Activated naive CD4-positive, alpha-beta T cell treated with anti-CD3 and anti-CD28 coated beads for 36 hours (primary cell): Measurements from ENCODE around the gene HSD17B7. TPM values are rescaled to one million over a fixed set of nuclear protein-coding genes. Genes with fewer than 3 reads are reported as not detected.

Experiments used
- CTCF ChIA-PET: fragments of 350-600 bp; sonication (Branson Sonifier 250); formaldehyde crosslinking; loops from one replicate; lab custom pipeline; 2021; ENCODE audit warnings: antibody characterized with exemption; lab: Charles Lee
- DNase-seq: peaks from one replicate; pipeline ENCODE4 v3.0.0-alpha.2; 2020
- H3K27ac Mint-ChIP-seq: one replicate; pipeline ENCODE4 v1.8.0; 2021; ENCODE audit warnings: mild to moderate bottlenecking, mixed read lengths
- H3K27me3 Mint-ChIP-seq: one replicate; pipeline ENCODE4 v1.8.0; 2021; ENCODE audit warnings: low read depth, mixed read lengths
- H3K36me3 Mint-ChIP-seq: one replicate; pipeline ENCODE4 v1.8.0; 2021; ENCODE audit warnings: low read depth, mixed read lengths
- H3K4me1 Mint-ChIP-seq: one replicate; pipeline ENCODE4 v1.8.0; 2021; ENCODE audit warnings: low read depth, mixed read lengths
- H3K4me3 Mint-ChIP-seq: one replicate; pipeline ENCODE4 v1.8.0; 2021; ENCODE audit warnings: mild to moderate bottlenecking, moderate library complexity, mixed read lengths
- H3K9me3 Mint-ChIP-seq: one replicate; pipeline ENCODE4 v1.8.0; 2021; ENCODE audit warnings: mixed read lengths
- intact Hi-C: fragments of 100-400 bp; cut with micrococcal nuclease; formaldehyde crosslinking; loops from one replicate; pipeline ENCODE4 v1.15.1; 2023
- total RNA-seq, 2 experiments: library from RNA; stranded (reverse); gene quantifications; one replicate each; pipeline ENCODE4 v1.2.3, GENCODE V29; 2021

The HSD17B7 gene
- total RNA-seq, 2 experiments from 2014 or later = 32.7 to 38.7 TPM

- Mint-ChIP-seq H3K27me3 (no peaks in the 10 kb centered on the region), H3K9me3 (no peaks in the 10 kb centered on the region), H3K27ac (no peak overlapping the region), H3K4me3 (no peak overlapping the region), H3K36me3 (no peaks in the 10 kb centered on the region), H3K4me1 (no peaks in the 10 kb centered on the region)
- peak; percentile 89 for DNase-seq
- CTCF ChIA-PET = interaction anchor here (0.6 to 1.9 kb wide), 15 partner anchors 10 to 1462 kb away, joined by 3 to 11 read pairs (median 3); no protein-coding TSS in a partner anchor
- intact Hi-C loops = loop anchor here (1.0 to 10.0 kb wide), 2 partner anchors 327 to 1937 kb away; no protein-coding TSS in a partner anchor
Observed at GRCh38 chr1:162847839-162848453, 57.4 kb downstream of the HSD17B7 start.

- no peaks in the 10 kb centered on the region for H3K4me1 Mint-ChIP-seq
- no peaks in the 10 kb centered on the region for H3K27me3 Mint-ChIP-seq
- intact Hi-C loops = loop anchor here (5.0 to 10.0 kb wide), 2 partner anchors 513 to 1935 kb away; no protein-coding TSS in a partner anchor
- DNase-seq = no peak
- H3K9me3 Mint-ChIP-seq = no peaks in the 10 kb centered on the region
- no peaks in the 10 kb centered on the region for H3K36me3 Mint-ChIP-seq
- no peak overlapping the region for H3K4me3 Mint-ChIP-seq
- CTCF ChIA-PET = interaction anchor here (0.6 to 1.9 kb wide), 7 partner anchors 10 to 467 kb away, joined by 3 to 11 read pairs (median 3); partner anchors contain the start of gene CCDC190
- H3K27ac Mint-ChIP-seq = no peak overlapping the region
Observed at GRCh38 chr1:162849711-162850110, 59.2 kb downstream of the HSD17B7 start.

DNA sequence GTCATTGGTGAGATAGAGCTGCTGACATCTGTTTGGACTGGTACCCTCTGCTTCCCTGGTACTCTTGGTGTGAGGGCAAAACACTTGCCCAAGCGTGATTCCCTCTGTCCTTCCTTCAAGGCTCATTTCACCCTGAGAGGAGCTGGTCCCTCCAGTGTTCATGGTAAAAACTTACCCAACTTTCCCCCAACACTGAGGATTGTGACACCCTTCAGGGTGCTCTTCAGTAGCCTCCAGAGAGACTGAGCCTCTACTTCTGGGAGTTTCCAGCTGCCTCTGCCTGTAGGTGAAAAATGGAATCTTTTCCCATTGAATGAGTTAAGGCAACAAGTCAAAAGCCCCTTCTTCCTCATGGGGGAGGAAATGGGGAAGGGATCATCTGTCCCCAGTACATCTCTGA is 60.8 kb downstream of the HSD17B7 start:
- Mint-ChIP-seq H3K4me1 (no peaks in the 10 kb centered on the region), H3K27me3 (no peaks in the 10 kb centered on the region), H3K36me3 (no peaks in the 10 kb centered on the region), H3K4me3 (no peak overlapping the region), H3K27ac (no peak overlapping the region), H3K9me3 (no peaks in the 10 kb centered on the region)
- DNase-seq = no peak
- CTCF ChIA-PET = interaction anchor here (1.3 kb wide), 1 partner anchor 464 kb away, joined by 3 read pairs; no protein-coding TSS in a partner anchor
- intact Hi-C loops = loop anchor here (5.0 kb wide), 1 partner anchor 511 kb away; no protein-coding TSS in a partner anchor

DNA sequence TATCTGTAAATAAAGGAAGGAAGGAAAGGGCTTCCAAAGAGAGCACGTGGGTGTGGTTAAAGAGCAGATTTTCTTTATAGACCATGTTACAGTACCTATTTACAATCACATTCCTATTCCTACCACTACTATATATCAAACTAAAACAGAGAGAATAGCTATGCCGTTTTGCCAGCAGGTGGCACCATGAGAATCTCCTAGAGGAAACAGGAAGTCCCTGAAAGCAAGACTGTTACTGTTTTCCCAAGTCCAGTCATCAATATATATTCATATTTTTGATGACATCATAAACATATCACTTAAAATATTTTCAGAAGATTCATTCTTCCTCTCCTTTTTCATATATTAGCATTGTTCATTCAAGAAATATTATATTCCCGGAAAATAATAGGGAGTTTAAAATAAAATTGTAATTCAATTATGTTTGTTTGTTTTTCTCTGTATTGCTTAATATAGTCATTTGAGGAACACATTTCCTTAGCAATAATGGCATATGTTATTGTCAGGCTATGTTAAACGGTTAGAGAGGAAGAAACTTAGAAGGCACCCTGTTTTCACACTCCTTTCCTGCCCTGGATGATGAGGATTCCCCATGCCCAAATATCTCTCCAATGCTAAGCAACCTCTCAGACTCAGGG is 63.9 kb downstream of the HSD17B7 start:
- CTCF ChIA-PET = interaction anchor here (0.6 to 2.2 kb wide), 15 partner anchors 8 to 466 kb away, joined by 3 to 23 read pairs (median 4); no protein-coding TSS in a partner anchor
- no peaks in the 10 kb centered on the region for H3K36me3 Mint-ChIP-seq
- no peaks in the 10 kb centered on the region for H3K27me3 Mint-ChIP-seq
- no peak overlapping the region for H3K4me3 Mint-ChIP-seq
- H3K9me3 Mint-ChIP-seq = no peaks in the 10 kb centered on the region
- no peaks in the 10 kb centered on the region for H3K4me1 Mint-ChIP-seq
- no peak overlapping the region for H3K27ac Mint-ChIP-seq
- peak; percentile 79 for DNase-seq
- intact Hi-C loops = loop anchor here (1.0 to 5.0 kb wide), 4 partner anchors 214 to 508 kb away; partner anchors contain the start of gene RGS4

DNA sequence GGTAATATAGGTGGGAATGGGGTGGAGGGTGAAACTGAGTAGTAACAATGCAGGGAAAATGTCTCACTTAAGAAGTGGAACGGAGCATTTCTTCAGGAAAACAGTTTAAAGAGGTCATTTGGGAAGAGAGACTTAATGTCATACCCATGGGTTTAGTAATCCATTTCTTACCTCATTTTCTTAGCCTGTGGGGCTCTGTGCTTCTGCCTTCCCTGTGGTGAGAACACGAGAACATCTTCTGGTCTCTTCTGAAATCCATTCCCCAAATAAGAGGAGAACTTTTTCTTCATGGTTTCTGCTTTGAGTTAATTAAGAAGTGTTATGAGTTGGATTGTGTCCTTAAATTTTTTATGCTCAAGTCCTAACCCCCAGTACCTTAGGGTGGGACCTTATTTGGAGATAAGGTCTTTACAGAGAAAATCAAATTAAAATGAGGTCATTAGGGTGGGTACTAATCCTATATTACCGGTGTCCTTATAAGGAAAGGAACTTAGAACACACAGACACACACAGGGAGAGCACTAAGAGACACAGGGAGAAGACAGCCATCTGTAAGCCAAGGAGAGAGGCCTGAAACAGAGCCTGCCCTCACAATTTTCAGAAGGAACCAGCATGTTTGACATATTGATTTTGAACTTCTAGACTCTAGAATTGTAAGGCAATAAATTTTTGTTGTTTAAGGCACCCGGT is 65.1 kb downstream of the HSD17B7 start:
- no peak for DNase-seq
- no peaks in the 10 kb centered on the region for H3K4me1 Mint-ChIP-seq
- H3K9me3 Mint-ChIP-seq = no peaks in the 10 kb centered on the region
- H3K4me3 Mint-ChIP-seq = no peak overlapping the region
- no peaks in the 10 kb centered on the region for H3K36me3 Mint-ChIP-seq
- no peak overlapping the region for H3K27ac Mint-ChIP-seq
- no peaks in the 10 kb centered on the region for H3K27me3 Mint-ChIP-seq
- intact Hi-C loops = loop anchor here (2.0 kb wide), 1 partner anchor 213 kb away; the partner anchor contains the start of gene RGS4
- CTCF ChIA-PET = interaction anchor here (1.5 kb wide), 1 partner anchor 460 kb away, joined by 4 read pairs; no protein-coding TSS in a partner anchor

GRCh38 chr1:162856260-162856659 is 65.8 kb downstream of the HSD17B7 start:
- no peak overlapping the region for H3K27ac Mint-ChIP-seq
- no peaks in the 10 kb centered on the region for H3K36me3 Mint-ChIP-seq
- H3K27me3 Mint-ChIP-seq = no peaks in the 10 kb centered on the region
- intact Hi-C loops = no loop called here
- no peaks in the 10 kb centered on the region for H3K9me3 Mint-ChIP-seq
- no peaks in the 10 kb centered on the region for H3K4me1 Mint-ChIP-seq
- no peak overlapping the region for H3K4me3 Mint-ChIP-seq
- CTCF ChIA-PET = interaction anchor here (1.5 kb wide), 1 partner anchor 459 kb away, joined by 4 read pairs; no protein-coding TSS in a partner anchor
- DNase-seq = no peak

GRCh38 chr1:162857850-162858249 is 67.3 kb downstream of the HSD17B7 start:
- H3K4me1 Mint-ChIP-seq = no peaks in the 10 kb centered on the region

GRCh38 chr1:162859191-162859590 is 68.7 kb downstream of the HSD17B7 start:
- no peaks in the 10 kb centered on the region for H3K36me3 Mint-ChIP-seq
- intact Hi-C loops = no loop called here
- CTCF ChIA-PET = interaction anchor here (1.4 to 1.6 kb wide), 2 partner anchors 10 to 15 kb away, joined by 4 to 5 read pairs; no protein-coding TSS in a partner anchor
- no peak overlapping the region for H3K27ac Mint-ChIP-seq
- no peak for DNase-seq
- H3K27me3 Mint-ChIP-seq = peaks cover 5% of the 10 kb centered on the region
- H3K9me3 Mint-ChIP-seq = peaks cover under 1% of the 10 kb centered on the region
- no peaks in the 10 kb centered on the region for H3K4me1 Mint-ChIP-seq
- no peak overlapping the region for H3K4me3 Mint-ChIP-seq

More at GRCh38 chr1:162857850-162858249, 67.3 kb downstream of the HSD17B7 start:
- Mint-ChIP-seq H3K4me3 (no peak overlapping the region), H3K27me3 (peaks cover 5% of the 10 kb centered on the region), H3K36me3 (no peaks in the 10 kb centered on the region), H3K27ac (no peak overlapping the region), H3K9me3 (no peaks in the 10 kb centered on the region)
- intact Hi-C loops = no loop called here
- CTCF ChIA-PET = interaction anchor here (1.6 to 1.7 kb wide), 2 partner anchors 10 to 13 kb away, joined by 5 to 6 read pairs; no protein-coding TSS in a partner anchor
- DNase-seq = no peak

GRCh38 chr1:162861101-162861500 is 70.6 kb downstream of the HSD17B7 start, which contains the start of gene CCDC190:
CCDC190 (minus strand) TSS chr1:162861175; CDS start chr1:162859646, 1,529 bp downstream.
- H3K27me3 Mint-ChIP-seq = peaks cover 5% of the 10 kb centered on the region
- CTCF ChIA-PET = interaction anchor here (0.8 to 1.4 kb wide), 3 partner anchors 12 to 454 kb away, joined by 3 read pairs; no protein-coding TSS in a partner anchor
- DNase-seq = no peak
- peaks cover 1% of the 10 kb centered on the region for H3K9me3 Mint-ChIP-seq
- H3K4me1 Mint-ChIP-seq = no peaks in the 10 kb centered on the region
- H3K36me3 Mint-ChIP-seq = no peaks in the 10 kb centered on the region
- H3K4me3 Mint-ChIP-seq = no peak within 1 kb of the TSS
- no peak within 1 kb of the TSS for H3K27ac Mint-ChIP-seq
- intact Hi-C loops = no loop called here

- no peaks in the 10 kb centered on the region for H3K36me3 Mint-ChIP-seq
- H3K9me3 Mint-ChIP-seq = peaks cover 1% of the 10 kb centered on the region
- CTCF ChIA-PET = no interaction called here
- no peak for DNase-seq
- H3K4me3 Mint-ChIP-seq = no peak overlapping the region
- no peaks in the 10 kb centered on the region for H3K4me1 Mint-ChIP-seq
- intact Hi-C loops = no loop called here
- no peak overlapping the region for H3K27ac Mint-ChIP-seq
- H3K27me3 Mint-ChIP-seq = peaks cover 5% of the 10 kb centered on the region
Observed at GRCh38 chr1:162861625-162862024, 71.1 kb downstream of the HSD17B7 start.
